Loucy (cell line): ENCODE data around the gene MARK1.

Source experiments
- H2AFZ ChIP-seq: fragments of 200-600 bp; sonication (generic); 2 replicates; pipeline ENCODE4 v1.6.0; 2016; ENCODE audit warnings: antibody characterized with exemption, mild to moderate bottlenecking, low read length, moderate library complexity
- H3F3A ChIP-seq: fragments of 200-600 bp; 2 replicates; pipeline ENCODE4 v1.6.0; 2016; ENCODE audit warnings: antibody characterized with exemption, low read depth, mild to moderate bottlenecking
- H3K27me3 ChIP-seq: fragments of 200-600 bp; sonication (generic); 2 replicates; pipeline ENCODE4 v1.6.1; 2014; ENCODE audit warnings: low read length, mild to moderate bottlenecking; ENCODE audit not compliant: insufficient read depth, poor library complexity, severe bottlenecking
- H3K36me3 ChIP-seq: fragments of 200-600 bp; sonication (generic); 2 replicates; pipeline ENCODE4 v1.6.1; 2016; ENCODE audit warnings: low read length; ENCODE audit not compliant: insufficient read depth
- H3K4me1 ChIP-seq: fragments of 200-600 bp; sonication (generic); 2 replicates; pipeline ENCODE4 v1.5.1; 2014; ENCODE audit warnings: low read length, mild to moderate bottlenecking; ENCODE audit not compliant: insufficient read depth, poor library complexity, severe bottlenecking
- H3K4me2 ChIP-seq: fragments of 200-600 bp; sonication (generic); 2 replicates; pipeline ENCODE4 v1.6.0; 2014; ENCODE audit warnings: antibody characterized with exemption, low read length, low read depth, mild to moderate bottlenecking; ENCODE audit not compliant: poor library complexity, severe bottlenecking
- H3K4me3 ChIP-seq: fragments of 200-600 bp; sonication (generic); 2 replicates; pipeline ENCODE4 v1.5.1; 2014; ENCODE audit warnings: low read length, mild to moderate bottlenecking, mixed read lengths; ENCODE audit not compliant: poor library complexity, severe bottlenecking
- H3K79me2 ChIP-seq: fragments of 200-600 bp; sonication (generic); 2 replicates; pipeline ENCODE4 v1.6.1; 2014; ENCODE audit warnings: low read length; ENCODE audit not compliant: insufficient read depth
- H3K9ac ChIP-seq: fragments of 200-600 bp; sonication (generic); 2 replicates; pipeline ENCODE4 v1.6.0; 2014; ENCODE audit warnings: mild to moderate bottlenecking, low read depth, low read length, moderate library complexity; ENCODE audit not compliant: poor library complexity, severe bottlenecking
- H3K9me2 ChIP-seq: fragments of 200-600 bp; sonication (generic); replicated peaks from 2 replicates; pipeline ENCODE4 v1.6.1; 2016; ENCODE audit warnings: low read depth, low read length, mixed read lengths
- H3K9me3 ChIP-seq: fragments of 200-600 bp; sonication (generic); 2 replicates; pipeline ENCODE4 v1.6.1; 2014; ENCODE audit warnings: mild to moderate bottlenecking, antibody characterized with exemption, low read length, low read depth; ENCODE audit not compliant: insufficient read depth
- H4K20me1 ChIP-seq: fragments of 200-600 bp; sonication (generic); 2 replicates; pipeline ENCODE4 v1.6.0; 2014; ENCODE audit warnings: antibody characterized with exemption, low read length, mild to moderate bottlenecking; ENCODE audit not compliant: insufficient read depth, poor library complexity, severe bottlenecking
- CTCF ChIP-seq: fragments of 200-600 bp; sonication (generic); conservative IDR thresholded peaks from 2 replicates; pipeline ENCODE4 v1.5.1; 2014; ENCODE audit warnings: mild to moderate bottlenecking, antibody characterized with exemption, low read length
- EZH2phosphoT487 ChIP-seq: fragments of 200-600 bp; IDR thresholded peaks from 2 replicates; pipeline ENCODE4 v1.6.1; 2018; ENCODE audit warnings: antibody characterized with exemption, mild to moderate bottlenecking, moderate library complexity, borderline replicate concordance

The MARK1 gene

GRCh38 chr1:220491891-220492290 is 36.0 kb upstream of the MARK1 start:
- Histone ChIP-seq H3F3A (no peaks in the 10 kb centered on the region), H2AFZ (no peak overlapping the region), H3K27me3 (no peaks in the 10 kb centered on the region), H3K4me2 (no peak overlapping the region), H3K9me2 (no peaks in the 10 kb centered on the region), H3K9ac (no peak overlapping the region), H3K79me2 (no peaks in the 10 kb centered on the region), H3K9me3 (no peaks in the 10 kb centered on the region), H3K4me1 (no peaks in the 10 kb centered on the region), H3K4me3 (no peak overlapping the region), H3K36me3 (no peaks in the 10 kb centered on the region), H4K20me1 (no peaks in the 10 kb centered on the region)
- TF ChIP-seq CTCF (no peak), EZH2phosphoT487 (no peak)

GRCh38 chr1:220497220-220497947 is 30.6 kb upstream of the MARK1 start:
- Histone ChIP-seq H3K27me3 (no peaks in the 10 kb centered on the region), H2AFZ (no peak overlapping the region), H3K9me3 (no peaks in the 10 kb centered on the region), H3K79me2 (no peaks in the 10 kb centered on the region), H3K9me2 (no peaks in the 10 kb centered on the region), H3K9ac (no peak overlapping the region), H3K36me3 (no peaks in the 10 kb centered on the region), H3K4me2 (no peak overlapping the region), H3K4me3 (no peak overlapping the region), H4K20me1 (no peaks in the 10 kb centered on the region), H3F3A (no peaks in the 10 kb centered on the region), H3K4me1 (no peaks in the 10 kb centered on the region)
- no peak for TF ChIP-seq CTCF
- TF ChIP-seq EZH2phosphoT487 = no peak

GRCh38 chr1:220498188-220498587 is 29.7 kb upstream of the MARK1 start:
- Histone ChIP-seq H3K36me3 (no peaks in the 10 kb centered on the region), H3K9ac (no peak overlapping the region), H3K79me2 (no peaks in the 10 kb centered on the region), H2AFZ (no peak overlapping the region), H3K4me3 (no peak overlapping the region), H3K9me3 (no peaks in the 10 kb centered on the region), H3K4me1 (no peaks in the 10 kb centered on the region), H4K20me1 (no peaks in the 10 kb centered on the region), H3K9me2 (no peaks in the 10 kb centered on the region), H3K27me3 (no peaks in the 10 kb centered on the region), H3K4me2 (no peak overlapping the region), H3F3A (no peaks in the 10 kb centered on the region)
- TF ChIP-seq EZH2phosphoT487 (no peak), CTCF (no peak)
